HG03139 (cell line): ENCODE data around the gene DPP6.

Experiments used
- ATAC-seq: cut with Tn5 transposase; IDR thresholded peaks from one replicate; pipeline ENCODE4 v1.9.1; 2021; ENCODE audit not compliant: unreplicated experiment

Gene DPP6

DNA sequence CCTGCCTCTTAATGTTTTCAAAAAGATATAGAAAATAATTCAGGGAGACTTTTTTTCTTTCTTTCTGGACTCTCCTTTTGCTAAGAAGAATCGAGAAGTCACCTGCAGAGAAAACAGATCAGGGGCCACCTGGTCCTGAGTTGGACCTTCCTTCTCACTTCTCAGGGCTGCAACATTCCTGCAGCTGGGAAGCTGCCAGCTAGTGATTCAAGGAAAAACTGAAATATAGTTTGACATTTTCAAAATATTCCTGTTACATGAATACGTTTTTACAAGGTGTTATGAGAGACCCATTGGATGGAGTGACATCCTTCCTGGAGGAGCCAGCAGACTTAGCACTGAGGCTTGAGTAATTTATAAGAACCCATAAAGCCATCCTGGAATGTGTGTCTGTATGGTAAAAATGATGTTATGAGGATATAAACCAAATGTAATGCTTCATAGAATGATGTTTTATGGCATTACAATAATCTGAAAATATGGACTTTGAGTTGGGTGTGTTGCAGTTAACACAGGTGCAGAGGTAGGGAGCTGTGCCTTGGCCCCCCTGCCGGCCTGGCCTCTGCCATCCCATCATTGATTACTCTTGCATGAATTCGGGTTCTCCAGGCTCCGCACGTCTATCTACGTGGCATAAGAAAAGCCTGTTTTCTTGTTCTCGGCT is 801.0 kb downstream of the DPP6 start:
- no peak for ATAC-seq

DNA sequence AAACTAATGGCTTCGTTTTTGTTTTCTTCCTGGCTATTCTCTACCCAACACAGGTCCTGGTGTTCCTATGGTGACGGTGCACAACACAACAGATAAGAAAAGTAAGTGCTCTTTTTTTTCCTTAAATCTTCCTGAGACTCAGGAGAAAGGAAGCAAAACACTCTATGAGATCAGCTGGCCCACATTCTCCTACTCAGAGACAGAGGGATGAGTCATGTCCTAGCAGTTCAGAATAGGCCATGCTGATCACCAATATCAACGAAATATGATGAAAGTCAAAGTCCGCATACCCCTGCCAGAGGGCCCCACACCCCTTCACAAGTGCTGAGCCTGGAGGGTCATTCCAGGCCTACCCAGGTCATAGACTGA is 801.5 kb downstream of the DPP6 start:
- no peak for ATAC-seq

DNA sequence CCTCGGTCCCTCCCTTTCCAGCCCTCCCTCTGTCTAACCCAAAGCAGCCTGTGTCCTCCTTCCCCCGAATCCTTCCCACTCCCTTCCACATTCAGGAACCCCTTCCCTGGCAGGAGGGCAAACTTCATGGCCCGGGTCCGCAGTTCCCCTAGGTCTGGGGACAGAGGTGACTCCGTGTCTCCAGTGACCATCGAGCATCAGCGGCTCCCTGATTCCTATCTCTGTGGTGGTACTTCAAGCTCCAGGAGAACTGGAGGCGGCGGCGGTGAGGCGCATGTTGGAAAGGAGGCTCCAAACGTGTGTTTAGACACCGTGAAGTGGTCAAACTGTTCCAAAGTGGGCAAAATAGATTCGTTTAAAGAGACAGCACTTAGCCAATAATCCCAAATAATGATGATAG is 802.6 kb downstream of the DPP6 start:
- ATAC-seq = no peak

DNA sequence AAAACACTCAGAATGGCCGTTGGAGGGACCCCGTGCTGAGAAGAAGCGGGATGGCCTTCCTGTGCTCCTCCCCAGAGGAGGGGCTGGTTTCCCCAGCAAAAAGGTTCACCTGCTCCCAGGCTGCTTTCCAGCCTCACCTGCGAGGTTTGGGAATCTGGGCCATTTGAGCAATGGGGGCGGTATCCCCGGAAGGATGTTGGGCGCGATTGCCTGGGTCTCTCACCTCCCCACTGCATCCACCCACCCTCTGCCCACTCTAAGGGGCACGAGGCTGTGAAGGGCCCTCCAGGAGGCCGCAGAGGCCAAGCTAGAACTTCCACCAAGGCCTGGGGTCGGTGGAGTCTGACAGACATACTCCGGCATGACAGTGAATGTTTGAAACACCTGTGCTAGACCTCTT is 803.2 kb downstream of the DPP6 start:
- no peak for ATAC-seq

DNA sequence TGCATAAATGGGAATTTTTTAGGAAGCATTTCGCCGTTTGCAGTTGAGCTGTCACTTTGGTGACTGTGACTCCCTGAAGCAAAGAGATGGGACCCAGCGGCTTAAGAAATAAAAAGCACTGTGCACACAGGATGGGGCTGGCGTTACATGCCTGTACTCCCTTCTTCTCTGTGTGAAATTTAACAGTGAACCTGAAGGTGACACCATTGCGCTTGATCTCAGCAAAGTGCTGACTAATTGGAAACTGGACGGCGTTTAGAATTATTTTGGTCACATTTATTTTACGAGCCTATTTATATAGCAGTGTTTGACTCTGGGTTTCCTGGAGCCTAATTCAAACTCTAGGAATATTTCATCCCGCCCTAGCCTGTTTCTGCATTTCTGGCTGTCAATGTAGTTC is 804.5 kb downstream of the DPP6 start:
- no peak for ATAC-seq

DNA sequence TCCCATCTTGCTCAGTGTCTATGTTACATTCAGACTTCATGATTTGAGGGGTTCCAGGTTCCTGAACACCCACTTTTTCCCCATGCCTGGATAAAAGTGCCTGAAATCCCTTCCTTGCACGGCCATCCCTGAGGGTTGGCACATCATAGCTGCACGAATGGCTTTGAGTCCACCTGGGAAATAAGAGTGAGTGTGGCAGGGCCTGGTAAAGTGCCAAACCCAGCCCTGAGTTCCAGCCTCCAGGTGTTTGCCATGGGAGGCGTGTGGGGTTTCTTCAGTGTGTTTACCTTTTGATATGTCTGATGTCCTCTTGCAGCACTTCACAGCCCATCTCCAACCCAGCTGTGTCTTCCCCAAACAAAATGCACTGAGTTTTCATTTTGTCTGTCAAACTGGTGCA is 805.0 kb downstream of the DPP6 start:
- no peak for ATAC-seq

DNA sequence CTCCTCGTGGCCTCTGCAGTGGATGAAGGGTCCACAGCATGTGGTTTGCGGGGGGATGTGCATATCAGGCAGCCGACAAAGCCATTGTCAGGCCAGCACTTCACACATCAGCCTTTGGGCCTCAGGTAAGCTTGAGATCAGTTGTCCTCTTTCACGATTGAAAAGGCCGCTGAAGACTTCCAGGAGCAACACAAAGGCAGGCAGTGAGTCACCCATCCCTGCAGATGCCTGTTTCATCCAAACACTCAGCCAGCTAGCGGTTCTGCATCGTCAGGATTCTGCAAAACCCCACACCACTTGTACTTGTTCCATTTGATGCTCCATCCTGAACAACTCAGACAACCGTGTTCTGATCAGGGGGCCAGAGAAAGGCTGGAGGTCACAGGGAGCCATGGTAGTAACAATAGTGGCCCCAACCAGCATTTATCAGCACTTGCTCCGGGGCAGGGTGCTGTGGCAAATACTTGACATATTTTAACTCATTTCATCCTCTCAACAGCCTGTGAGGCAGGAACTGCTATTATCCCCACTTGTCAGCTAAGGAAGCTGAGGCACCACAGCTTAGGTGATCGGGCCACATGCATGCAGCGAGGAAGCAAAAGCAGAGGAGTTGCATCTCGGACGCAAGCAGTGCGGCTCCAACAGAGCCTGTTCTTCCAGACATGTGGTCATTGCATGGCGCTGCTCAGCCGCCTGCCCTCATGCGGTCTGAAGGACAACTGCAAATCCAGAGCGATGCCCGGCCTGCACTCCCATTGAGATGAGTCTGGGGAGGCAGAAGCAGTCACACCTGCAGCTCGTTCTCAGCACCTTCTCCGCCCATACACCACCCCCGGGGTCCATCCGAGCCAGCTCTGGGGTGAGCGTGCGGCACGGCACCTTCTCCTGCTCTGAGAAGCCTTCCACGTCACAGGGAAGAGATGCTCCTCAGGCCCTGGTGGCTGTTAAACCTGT is 805.8 kb downstream of the DPP6 start:
- ATAC-seq = no peak

DNA sequence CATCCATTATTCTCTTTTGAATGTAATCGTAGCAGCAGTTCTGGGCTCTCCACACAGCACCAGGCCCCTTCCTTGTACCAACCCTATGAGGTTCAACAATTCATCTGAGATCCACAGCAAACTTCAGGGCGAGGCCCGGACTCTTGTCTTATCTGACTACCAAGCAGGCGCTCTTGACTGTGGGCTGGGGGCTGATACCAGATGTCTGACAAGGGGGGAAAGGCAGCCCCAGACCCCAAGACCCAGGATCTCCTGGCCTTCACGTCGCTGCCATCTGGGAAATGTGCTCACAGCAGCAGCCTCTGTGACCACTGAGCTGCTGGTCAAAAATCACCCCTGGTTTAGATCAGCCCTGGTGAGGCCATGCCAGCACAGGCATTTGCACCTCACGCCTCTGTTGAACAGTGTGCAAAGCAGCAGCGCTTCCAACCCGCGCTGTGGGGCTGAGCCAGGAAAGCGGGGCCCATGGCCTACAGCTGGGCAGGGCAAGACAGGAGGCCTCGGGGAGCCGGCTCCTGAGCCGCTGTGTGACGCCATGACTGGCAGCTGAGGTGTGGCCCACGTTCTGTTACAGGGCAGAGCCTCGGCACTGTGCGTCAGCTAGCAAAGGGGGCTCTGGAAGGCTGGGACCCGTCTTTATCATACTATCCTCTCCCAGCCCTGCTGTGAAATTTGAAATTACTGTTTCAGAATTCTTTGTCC is 806.8 kb downstream of the DPP6 start:
- ATAC-seq = no peak

DNA sequence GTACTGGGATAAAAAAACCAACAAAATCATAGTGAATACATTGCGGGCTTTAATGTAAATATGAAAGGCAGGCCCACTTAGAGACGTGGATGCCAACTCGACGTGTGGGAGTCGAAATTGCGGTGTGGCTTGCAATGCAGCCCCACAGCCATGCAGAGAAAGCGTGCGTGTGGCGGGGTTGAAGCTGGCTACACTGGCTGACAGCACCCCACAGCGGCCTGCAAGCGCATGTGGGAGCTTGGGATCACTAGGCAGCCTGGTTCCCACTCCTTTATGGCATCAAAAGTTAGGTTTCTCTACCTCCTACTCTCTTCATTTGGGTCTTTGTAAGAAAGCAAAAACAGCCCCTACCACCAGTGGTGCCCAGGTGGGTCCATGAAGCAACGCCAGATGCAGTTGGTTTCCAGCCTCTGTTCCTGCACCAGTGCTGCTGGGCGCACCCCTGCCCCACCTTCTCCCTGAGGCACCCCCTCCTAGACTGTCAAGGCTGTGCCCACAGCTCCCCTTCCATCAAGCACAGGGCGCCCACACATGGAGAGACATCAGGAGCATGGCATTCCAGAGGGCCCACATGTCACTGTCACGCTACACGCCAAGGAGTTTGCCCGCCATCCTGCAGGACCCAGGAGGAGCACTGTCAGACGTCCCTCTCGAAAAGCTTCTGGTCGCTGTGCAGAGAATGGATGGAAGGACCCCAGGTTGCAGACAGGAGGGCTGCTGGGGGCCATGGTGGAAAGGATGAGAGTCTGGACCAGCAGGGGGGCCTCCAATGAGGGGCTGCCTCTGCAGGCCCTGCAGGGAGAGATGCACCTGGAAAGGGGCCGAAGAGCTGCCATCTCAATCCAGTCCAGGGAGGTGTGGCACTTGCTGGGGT is 807.8 kb downstream of the DPP6 start:
- ATAC-seq = no peak

DNA sequence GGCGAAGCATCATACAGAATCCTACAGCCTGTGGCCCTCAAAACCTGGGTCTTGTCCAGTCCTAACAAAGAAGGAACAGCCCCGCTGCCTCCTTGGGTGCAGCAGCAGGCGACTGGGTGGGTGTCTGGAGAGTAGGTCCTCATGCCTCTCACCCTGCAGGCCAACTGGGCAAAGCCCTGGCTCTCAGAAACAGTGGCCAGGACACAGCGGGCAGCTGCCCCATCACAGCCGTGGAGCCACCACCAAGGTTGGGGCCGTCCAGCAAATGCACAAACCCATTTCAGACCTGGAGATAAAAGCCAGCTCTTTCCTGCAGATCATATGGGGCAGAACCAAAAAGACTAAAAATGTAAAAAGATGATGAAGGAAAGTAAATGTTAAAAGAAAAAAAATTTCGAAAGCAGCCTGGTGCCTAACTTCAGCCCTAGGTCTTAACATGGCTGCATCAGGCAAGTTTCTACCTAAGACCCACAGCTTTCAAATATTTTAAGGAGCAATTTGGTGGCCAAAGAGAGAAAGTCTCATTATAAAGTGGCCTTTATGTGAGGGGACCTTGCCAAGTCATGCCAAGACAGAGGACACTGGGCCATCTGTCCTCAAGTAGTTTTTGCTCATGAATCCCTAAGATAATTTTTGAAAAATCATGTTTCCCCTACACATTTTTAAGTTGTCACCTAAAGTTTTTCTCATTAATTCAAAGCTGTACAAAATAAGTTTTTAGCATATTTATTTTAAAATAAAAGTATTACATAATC is 808.6 kb downstream of the DPP6 start:
- no peak for ATAC-seq

DNA sequence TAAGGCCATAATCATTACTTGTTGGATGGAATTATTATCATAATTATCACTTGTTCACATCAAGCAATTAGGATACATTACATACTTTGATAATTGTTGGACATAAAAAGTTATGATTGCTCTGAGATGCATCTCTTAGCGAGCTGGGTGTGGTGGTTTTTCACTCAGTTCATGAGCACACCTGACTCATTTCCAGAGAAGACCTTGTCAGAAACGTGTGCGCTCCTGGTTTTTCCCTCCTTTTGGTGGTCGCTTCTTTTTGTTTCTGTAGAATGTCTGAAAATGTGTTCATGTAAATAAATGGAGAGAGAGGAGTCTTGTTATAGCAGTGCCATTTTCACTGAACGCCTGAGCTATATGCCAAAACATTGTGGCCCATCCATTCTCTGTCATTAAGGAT is 809.4 kb downstream of the DPP6 start:
- ATAC-seq = no peak

DNA sequence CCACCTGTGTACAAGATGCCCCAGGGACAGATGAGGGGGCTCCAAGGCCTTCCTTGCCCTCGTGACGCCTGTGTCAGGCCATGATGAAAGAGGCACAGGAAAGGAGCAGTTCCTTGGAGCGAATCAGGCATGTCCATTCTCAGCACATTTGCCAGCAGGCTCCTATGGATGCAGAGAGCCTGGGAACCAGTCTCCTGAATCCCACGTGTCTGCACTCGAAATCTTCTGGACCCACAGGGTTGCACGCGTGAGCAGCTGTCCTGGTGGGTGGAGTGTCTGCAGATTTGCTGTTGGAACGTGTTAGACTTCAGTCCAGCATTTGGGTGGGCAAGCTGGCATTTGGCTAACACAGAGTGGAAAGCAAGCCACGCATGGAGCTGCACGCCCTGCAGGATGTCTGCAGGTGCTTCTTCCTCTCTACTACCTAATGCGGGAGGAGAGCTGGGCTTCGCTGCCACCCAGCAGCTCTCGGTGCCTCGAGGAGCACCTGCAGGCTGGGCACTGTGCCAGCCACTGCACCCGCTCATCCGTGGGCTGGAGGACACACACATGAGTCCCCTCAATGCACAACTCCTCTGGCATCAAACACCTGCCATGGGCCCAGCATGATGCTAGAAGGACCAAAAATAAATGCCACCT is 810.1 kb downstream of the DPP6 start:
- ATAC-seq = no peak

DNA sequence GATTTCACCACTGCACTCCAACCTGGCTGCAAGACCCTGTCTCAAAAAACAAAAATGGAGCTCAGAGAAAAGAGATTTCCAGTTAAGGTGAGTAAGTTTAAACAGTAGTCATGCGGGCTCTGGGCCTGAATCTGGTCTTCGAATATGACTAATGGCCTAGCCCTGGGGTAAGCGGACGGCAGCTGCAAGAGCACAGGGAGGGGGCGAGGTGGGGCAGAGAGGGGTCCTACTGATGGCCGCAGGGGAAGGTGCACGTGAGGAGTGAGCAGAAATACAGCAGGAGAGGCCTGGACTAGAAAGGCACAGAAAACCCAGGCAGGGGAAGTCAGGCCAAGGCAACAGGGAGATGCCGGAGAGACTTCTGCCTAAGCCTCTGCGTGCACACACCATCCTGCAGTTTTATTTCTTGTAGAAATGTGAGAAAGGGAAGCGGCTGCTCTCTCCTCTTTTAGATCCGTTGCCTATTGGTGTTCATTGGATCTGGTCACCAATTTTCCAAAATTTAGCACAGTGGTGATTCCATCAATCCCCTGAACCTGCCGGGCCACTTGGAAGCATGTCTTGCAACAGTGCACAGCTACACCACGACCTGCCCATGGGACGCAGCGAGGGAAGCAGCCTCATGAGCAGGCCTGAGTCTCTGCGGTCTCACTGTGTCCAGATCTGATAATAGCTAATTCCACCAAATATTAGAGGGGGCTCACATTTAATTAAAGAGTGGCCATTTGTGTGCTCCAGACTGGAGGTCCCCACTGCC is 811.7 kb downstream of the DPP6 start:
- ATAC-seq = no peak

DNA sequence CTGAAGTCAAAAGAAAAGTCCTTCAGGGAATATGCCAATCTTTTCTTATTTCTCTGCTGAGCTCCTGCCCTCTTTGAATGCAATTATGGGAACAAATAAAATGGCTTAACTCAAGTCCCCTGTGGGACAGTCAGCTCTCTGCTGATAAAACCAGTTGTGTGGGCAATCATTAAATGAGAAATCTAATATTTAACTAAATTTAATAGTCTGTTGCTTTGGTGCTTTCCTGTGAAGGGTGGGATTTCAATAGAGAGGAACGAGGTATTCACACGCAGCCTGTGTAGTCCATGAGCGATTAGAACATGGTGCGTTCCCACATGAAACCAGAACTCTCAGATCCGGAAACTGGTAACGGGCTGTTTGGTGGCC is 812.3 kb downstream of the DPP6 start:
- ATAC-seq = no peak

DNA sequence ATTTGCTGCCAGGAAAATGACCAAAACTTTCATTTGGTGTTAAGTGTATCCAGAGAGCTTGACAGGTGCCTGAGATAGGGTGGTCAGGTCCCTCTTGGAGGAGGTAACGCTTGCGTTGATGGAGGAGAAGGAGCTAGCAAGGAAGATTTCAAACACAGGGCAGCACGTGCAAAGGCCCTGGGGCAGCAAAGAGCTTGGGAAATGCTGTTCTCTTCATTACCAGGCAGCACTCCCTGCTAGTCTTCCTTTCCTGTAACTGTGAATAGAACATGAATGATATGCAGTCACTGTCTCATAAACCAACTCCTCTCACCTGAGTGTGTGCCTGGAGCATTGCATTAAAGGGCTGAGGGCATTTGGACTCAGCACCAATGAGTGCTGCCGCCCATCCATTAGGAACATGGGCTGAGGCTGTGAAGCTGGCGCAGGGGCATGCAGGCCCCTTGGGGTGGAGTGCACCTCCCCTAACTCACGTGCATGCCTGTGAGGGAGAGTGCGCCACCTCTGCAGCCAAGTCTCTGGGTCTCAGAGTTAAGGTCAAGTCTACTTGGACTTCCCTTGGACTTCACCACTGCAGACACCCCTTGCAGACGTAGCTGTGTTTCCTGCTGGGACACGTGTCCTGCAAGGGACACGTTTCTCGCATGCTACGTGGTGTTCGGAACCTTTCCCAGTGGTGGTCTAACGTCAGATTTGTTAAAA is 813.9 kb downstream of the DPP6 start:
- no peak for ATAC-seq

DNA sequence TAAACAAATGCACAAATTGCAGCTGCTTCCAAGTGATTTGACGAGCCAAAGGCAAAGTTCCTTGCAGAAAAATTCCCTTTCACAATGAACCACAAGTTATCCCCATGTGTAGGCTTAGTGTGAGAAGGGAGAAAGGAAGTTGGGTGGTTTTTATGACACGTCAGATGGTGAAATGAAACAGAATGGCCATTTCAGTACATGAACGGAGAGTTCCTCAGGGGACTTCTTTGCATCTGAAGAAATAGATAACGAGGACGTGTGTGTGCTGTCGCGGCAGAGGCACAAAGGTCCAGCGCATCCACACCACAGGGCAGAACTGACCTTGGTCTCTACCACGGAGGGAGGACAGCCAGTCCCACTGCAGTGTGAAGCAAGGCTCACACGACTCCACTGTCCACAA is 814.9 kb downstream of the DPP6 start:
- ATAC-seq = no peak

DNA sequence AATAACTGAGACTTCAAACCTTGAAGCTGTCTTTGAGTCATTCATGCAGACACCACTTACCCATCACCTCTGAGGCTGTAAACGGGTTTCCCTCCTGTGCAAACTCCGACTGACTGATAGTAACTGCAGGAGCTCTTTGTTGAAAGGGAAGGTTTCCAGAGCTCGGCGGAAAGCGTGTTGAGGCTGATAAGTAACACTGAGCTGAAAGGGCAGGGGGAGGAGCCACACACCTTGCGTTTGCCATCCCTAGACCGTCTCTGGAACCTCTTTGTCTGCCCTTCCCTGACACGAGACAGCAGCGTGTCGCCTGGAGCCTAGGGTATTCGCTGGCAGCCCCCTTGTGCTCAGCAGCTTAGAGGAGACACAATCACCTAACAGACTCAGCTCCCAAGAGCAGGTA is 816.7 kb downstream of the DPP6 start:
- ATAC-seq = no peak

DNA sequence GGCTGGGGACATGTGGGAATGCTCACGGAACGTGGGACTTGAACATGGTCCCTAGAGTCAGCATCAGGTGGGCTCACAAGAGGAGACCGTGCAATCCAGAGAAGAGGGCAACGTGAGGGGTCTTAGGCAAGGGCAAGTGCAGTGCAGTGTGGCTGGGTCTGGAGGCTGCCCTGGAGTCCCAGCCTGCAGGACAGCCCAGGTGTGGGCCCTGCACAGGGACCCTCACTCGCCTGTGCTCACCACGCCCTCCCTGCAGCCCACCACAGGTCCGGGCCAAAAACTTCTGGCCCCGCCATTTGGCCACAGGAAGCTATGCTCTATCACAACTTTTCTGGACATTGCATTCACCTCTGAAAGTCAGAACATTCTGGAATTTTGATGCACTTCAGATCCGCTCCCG is 817.2 kb downstream of the DPP6 start:
- no peak for ATAC-seq

DNA sequence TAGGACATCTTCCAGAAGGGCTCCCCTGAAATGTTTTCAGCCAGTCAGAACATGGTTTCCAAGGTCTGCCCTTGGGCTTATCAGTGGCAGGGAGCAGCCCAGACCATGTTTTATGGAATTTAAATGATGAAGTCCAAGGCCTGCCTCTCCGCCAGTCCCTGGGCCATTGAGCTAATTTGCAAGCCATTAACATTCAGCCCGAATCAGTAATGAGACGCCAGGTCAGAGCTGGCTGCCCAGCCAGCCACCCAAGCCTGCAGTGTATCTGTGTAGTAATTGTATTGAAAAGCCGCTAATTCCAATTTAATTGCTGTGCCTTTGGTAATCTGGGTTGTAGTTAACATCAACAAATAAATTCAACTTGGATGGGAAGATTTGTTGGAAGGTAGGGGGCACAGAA is 819.3 kb downstream of the DPP6 start:
- no peak for ATAC-seq
